Stimulated activated CD4-positive, alpha-beta T cell treated with anti-CD3 and anti-CD28 coated beads, Interleukin-1b, Interleukin-23, amount 100 ng/mL, for 4 hours (primary cell): ENCODE data around the gene CERS6.

Experiments
- DNase-seq, 2 donors: peaks; one replicate each; pipeline ENCODE4 v3.0.0-alpha.2; 2020; ENCODE audit warnings: low read depth in 2 of 2

Gene CERS6

DNA sequence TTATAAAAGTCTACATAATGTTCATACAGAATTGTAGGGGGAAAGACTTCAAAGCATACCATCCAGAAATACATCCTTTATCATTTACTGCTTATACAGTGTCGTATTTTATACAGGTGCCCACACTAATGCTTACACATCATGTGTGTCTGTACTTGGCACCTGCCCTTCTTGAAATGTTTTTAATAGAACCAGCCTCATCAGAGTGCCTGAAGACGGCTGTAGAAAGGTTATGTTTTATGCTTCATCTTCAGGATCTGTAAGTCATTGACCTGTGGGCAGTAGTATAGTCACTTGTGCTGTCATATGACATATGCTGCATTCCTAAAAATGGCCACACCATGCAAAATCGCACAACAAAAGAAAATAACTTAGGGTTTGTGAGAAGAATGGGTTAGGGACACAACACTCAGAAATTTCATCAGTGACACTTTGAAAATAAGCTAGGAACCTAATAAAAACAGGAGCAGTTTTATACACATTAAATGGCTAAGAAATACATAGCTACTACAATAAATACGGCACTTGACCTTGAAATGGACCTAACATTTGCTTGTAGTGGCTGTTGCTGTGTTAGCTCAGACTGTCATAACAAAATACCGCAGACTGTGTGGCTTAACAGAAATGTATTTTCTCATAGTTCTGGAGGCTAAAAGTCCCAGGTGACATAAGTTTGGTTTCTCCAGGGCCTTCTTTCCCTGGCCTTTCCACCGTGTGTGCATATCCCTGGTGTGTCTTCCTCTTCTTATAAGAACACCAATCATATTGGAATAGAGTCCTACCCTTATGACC is 112.6 kb downstream of the CERS6 start:
- no peak for DNase-seq

GRCh38 chr2:168571061-168571460 is 115.0 kb downstream of the CERS6 start:
- DNase-seq, result no peak

DNA sequence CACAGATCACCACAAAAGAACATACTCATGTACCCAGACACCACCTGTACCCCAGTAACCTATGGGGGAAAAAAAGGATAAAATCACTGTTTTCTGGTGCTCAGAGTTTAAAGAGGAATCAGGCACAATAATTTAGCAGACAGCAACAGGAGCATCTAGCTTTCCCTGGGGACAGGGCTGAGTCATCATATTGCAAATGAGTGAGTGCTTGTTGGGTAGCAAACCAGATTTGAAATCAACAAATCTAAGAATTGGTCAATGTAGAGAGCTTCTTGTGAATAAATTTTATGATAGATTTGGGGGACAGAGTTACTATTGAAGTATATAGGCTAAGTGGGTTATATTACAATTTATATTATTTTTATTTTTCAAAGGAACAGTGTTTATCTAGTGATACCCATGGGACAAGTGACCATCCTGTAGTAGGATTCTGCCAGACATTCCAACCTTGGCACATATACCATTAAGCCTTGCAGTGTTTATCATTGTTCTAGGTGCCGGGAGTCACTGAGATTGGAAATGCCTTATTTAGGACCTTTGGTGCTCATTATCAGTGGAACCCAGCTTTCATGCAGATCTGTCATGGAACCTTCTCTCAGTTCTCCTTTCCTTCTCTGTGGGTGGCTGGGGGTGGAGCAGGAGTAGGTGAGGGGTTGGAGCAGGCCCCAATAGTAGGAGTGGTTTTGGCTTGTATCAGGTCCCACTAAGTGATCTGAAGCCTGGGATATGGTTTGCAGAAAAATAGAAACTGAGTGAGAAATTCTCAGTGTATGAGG is 117.2 kb downstream of the CERS6 start:
- no peak for DNase-seq

GRCh38 chr2:168574856-168575630 is 119.0 kb downstream of the CERS6 start:
- DNase-seq, result no peak

GRCh38 chr2:168577885-168578284 is 121.8 kb downstream of the CERS6 start:
- no peak for DNase-seq

DNA sequence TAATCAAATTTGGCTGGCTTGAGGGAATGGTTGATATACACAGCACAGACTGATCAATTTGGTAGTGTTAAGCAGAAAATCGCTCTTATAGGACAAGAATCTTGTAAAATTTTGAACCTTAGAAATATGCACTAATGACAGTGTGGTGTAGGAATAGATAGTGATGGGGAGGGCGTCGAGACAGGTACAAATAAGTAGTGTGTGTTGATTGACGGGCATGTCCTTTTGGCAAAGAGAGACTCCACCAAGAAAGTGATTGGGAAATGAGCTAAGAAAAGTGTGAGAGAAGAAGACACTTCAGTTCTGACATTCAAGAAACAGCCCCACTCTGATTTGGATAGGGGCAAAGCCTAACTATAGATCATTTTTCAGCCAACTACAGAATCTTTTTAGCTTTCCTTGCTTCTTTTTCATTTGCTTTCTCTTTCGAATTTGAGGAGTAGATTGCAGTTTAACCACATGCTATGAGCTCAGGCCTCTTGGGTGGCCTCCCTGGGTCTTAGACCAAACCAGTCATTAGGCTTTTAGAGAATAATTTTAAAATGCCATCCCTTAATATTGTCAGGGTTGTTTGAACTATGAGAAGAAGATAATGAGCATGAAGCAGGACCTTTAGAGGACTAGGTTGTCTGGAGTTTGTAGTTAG is 127.1 kb downstream of the CERS6 start:
- DNase-seq, result no peak

- no peak for DNase-seq
These were observed 127.8 kb downstream of the CERS6 start for GRCh38 chr2:168583710-168584521.

DNA sequence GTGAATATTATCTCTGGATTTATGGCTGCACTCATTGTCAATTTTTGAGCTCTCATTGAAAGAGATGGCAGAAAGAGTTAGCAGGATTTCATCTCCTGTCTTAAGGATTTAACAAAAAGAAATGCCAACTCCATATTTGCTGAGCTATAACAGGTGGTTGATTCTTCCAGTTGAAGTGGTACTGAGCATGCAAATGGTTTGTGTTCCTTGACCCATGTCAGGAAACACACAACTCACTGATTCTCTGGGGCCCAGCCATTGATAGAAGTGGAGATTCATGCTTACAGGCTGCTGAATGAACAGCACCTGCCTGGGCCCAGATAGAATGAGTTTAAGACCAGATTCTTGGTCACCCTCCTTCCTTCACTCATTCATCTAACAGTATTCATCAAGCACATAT is 128.8 kb downstream of the CERS6 start:
- no peak for DNase-seq

GRCh38 chr2:168585700-168586099 is 129.6 kb downstream of the CERS6 start:
- no peak for DNase-seq

DNA sequence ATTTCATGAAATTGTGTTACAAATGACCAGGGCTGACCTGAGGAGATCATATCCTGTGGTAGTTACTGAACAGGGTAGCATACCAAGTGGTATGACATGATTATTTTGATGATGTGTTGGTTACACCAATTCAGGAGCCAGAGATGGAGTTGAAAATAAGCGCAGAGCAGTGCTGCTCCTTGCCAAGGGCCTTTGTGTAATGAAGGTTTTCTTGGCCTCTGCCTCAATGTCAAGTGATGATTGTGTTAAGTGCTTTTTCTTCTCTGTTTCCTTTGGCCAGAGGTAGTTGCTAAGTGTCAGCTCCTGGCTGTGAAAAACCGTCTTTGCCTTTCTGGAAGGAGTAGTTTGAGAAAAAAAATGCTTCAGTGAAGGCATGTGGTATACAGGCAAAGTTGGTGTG is 131.2 kb downstream of the CERS6 start:
- DNase-seq, result no peak

- DNase-seq, result no peak
These were observed 133.5 kb downstream of the CERS6 start for GRCh38 chr2:168589236-168590211.

DNA sequence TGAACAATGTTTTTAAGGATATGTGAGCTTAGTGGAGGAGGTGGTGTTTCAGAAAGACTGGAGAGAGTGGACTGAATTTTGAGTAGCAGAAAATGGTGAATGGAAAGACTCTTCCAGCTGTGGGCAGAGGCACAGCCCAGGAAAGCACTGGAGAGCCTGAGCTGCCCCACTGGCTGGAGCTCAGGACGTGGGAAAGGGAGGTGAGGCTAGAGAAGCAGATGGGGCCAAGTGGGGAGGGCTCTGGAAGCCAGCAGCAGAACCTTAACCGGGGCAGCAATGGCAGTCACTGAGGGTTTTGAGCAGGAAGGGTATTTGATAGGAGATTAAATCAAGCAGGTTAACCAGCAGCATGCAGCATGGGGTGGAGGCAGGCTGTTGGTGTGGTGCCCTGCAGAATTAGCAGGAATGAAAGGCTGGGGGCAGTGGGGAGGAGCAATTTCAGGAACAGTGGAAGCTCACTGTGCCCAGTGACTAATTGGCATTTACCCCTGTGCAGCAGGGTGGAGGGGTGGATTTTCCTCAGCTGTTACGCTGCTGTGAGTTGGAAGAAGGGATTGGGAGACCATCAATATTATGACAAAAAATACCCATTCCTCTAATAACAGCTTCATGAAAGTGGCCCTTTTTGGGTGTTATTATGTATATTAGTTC is 136.2 kb downstream of the CERS6 start:
- DNase-seq, result no peak

- DNase-seq, result no peak
These were observed 137.6 kb downstream of the CERS6 start for GRCh38 chr2:168593713-168594112.

DNA sequence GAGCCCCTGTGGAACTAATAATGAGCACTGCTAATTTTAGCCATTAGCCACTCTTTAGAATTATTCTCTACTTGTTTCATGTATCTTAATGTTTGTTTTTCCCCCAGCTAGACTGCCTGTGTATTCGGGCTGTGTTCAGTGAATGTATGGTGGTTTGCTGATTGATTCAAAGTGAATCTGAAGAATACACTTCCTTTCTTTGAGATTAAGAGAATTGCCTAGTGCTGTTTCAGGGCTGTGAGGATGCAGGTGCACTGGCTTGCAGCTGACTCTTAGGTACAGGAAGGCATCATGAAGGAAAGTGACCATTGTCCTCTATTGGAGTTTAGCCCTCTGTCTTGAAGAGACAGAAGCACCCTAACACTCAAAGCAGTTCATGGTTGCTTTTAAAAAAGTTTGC is 138.7 kb downstream of the CERS6 start:
- DNase-seq, result no peak

- DNase-seq, result no peak
These were observed 141.0 kb downstream of the CERS6 start for GRCh38 chr2:168596881-168597655.

DNA sequence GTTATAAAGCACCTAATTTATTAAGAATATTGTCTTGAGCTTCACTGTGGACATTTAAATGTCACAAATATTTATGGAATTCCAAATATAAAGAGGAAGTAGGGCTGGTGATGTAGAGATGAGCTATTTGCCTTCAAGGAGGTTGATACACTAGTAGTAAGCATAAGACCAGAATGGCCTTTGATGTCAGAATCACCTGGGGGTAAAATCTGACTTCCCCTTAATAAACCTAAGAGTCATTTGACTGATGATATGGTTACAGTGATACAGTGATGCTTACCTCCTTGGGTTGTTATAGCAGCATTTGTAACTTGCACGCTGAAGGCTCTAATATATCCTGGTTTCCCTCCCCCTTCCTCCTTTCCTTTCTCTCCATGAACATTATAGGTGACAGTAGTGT is 143.7 kb downstream of the CERS6 start:
- no peak for DNase-seq

GRCh38 chr2:168600949-168601348 is 144.9 kb downstream of the CERS6 start:
- no peak for DNase-seq

GRCh38 chr2:168601741-168602140 is 145.7 kb downstream of the CERS6 start:
- no peak for DNase-seq

DNA sequence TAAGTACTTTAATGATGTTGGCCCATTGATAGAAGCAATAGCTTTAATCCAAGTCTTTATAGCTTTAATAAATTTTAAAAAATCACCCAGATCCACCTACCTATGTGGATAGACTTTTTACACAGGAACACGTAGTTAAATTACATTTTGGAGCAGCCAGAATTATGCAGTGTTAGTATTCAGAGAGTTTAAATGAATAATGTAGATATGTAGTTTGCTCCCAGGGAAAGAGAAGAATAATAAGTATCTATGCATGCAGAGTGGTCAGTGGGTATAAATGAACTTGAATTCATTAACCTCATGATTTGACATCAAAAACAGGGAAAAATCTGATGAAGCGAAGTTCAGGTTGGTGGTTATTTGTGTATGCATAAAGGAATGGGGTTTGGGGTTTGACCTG is 146.3 kb downstream of the CERS6 start:
- DNase-seq, result no peak
